Ascending aorta (tissue), 2 donors: ENCODE results near the gene CMPK1. TPM values are rescaled to one million over a fixed set of nuclear protein-coding genes. Genes with fewer than 3 reads are reported as not detected.
"Not testable (repeated sequence)": the region's sequence is repeated elsewhere in the genome, so short reads cannot be mapped to it uniquely, and the experiment has no call there.

Experiments used
- DNase-seq, 2 donors: peaks; one replicate each; pipeline ENCODE4 v3.0.0-alpha.2; 2019; ENCODE audit warnings: low spot score in 2 of 2
- H3K27ac ChIP-seq, 2 donors: fragments of 200-600 bp; sonication (generic); one replicate each; pipeline ENCODE4 v1.5.1; 2016 to 2017; ENCODE audit warnings: mild to moderate bottlenecking in 1 of 2
- H3K27me3 ChIP-seq: fragments of 200-600 bp; sonication (generic); one replicate; pipeline ENCODE4 v1.5.1; 2017
- H3K36me3 ChIP-seq, 2 donors: fragments of 200-600 bp; sonication (generic); one replicate each; pipeline ENCODE4 v1.5.1; 2016
- H3K4me1 ChIP-seq, 2 donors: fragments of 200-600 bp; sonication (generic); one replicate each; pipeline ENCODE4 v1.5.1; 2016 to 2017; ENCODE audit warnings: mild to moderate bottlenecking in 1 of 2
- H3K4me3 ChIP-seq, 2 donors: fragments of 200-600 bp; sonication (generic); one replicate each; pipeline ENCODE4 v1.5.1; 2016 to 2017; ENCODE audit warnings: mild to moderate bottlenecking in 1 of 2
- H3K9me3 ChIP-seq, 2 donors: fragments of 200-600 bp; sonication (generic); one replicate each; pipeline ENCODE4 v1.5.1; 2016
- intact Hi-C: fragments of 100-400 bp; cut with DNase I; formaldehyde crosslinking; loops from one replicate; pipeline ENCODE4 v1.15.1; 2023
- total RNA-seq: library from RNA; depleted of rRNA; stranded (reverse); fragments of >200 nt; gene quantifications from one replicate; pipeline ENCODE4 v1.1.0, GENCODE V29; 2016
- TF ChIP-seq, protein P1 (sequence below), 3 experiments: fragments of 200-600 bp in 2 of 3; fragments of 450-650 bp in 1 of 3; sonication (generic) in 2 of 3; IDR thresholded peaks; one replicate each; pipeline ENCODE4 v1.5.1; 2016 to 2019; ENCODE audit warnings: antibody characterized with exemption in 3 of 3, mild to moderate bottlenecking in 1 of 3, moderate library complexity in 1 of 3

CMPK1 gene, protein sequence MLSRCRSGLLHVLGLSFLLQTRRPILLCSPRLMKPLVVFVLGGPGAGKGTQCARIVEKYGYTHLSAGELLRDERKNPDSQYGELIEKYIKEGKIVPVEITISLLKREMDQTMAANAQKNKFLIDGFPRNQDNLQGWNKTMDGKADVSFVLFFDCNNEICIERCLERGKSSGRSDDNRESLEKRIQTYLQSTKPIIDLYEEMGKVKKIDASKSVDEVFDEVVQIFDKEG
- total RNA-seq = 52.5 TPM

DNA sequence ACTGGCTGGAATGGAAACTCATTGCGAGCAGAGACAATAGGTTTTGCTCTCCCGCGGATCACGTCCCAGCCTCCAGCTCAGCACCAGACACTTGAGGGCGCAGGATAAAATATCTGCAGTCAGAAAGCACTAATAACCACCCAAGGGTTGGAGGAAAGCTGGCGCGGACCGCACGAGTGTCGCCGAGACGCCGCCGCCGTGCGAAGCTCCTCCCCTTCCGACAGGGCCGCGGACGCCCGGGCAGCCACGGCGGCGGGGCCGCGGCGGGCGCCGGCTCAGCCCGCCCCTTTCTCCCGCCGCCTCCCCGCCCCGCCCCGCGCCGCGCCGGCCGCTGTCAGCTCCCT is at the start of gene CMPK1:
Gene CMPK1 (plus strand): TSS at position 213 of the 344 bp plus-strand sequence. CDS start 156 bp downstream, outside the sequence.
- intact Hi-C loops = loop anchor here (5.0 to 10.0 kb wide), 4 partner anchors 104 to 719 kb away; partner anchors contain the start of genes CYP4X1, FOXD2, MOB3C and PDZK1IP1
- Histone ChIP-seq H3K9me3 (no peaks in the 10 kb centered on the region), H3K27me3 (no peaks in the 10 kb centered on the region), H3K27ac (peak within 1 kb of the TSS; percentile 99 to 100), H3K4me1 (peaks cover 14 to 19% of the 10 kb centered on the region in 2 donors), H3K4me3 (peak within 1 kb of the TSS; percentile 93 to 100), H3K36me3 (no peaks in the 10 kb centered on the region)
- TF ChIP-seq, protein P1, sequence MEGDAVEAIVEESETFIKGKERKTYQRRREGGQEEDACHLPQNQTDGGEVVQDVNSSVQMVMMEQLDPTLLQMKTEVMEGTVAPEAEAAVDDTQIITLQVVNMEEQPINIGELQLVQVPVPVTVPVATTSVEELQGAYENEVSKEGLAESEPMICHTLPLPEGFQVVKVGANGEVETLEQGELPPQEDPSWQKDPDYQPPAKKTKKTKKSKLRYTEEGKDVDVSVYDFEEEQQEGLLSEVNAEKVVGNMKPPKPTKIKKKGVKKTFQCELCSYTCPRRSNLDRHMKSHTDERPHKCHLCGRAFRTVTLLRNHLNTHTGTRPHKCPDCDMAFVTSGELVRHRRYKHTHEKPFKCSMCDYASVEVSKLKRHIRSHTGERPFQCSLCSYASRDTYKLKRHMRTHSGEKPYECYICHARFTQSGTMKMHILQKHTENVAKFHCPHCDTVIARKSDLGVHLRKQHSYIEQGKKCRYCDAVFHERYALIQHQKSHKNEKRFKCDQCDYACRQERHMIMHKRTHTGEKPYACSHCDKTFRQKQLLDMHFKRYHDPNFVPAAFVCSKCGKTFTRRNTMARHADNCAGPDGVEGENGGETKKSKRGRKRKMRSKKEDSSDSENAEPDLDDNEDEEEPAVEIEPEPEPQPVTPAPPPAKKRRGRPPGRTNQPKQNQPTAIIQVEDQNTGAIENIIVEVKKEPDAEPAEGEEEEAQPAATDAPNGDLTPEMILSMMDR (IDR thresholded peaks at IDR 0.05) = no peak
- DNase-seq = peak in 1 of 2 donors; percentile 89

DNA sequence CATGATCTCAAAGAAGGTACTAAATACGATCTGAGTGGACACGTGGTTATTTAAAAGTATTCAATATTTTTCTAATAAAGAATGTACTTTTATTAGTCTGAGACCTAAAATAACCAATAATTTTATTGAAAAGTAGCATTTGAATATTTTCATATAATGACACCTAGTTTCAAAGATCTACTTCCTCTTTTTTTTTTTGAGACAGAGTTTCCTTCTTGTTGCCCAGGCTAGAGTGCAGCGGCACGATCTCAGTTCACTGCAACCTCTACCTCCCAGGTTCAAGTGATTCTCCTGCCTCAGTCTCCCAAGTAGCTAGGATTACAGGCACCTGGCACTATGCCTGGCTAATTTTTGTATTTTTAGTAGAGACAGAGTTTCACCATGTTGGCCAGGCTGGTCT is 45.5 kb upstream of the CMPK1 start:
- intact Hi-C loops, H3K9me3 ChIP-seq, DNase-seq, H3K27ac ChIP-seq, H3K4me1 ChIP-seq, H3K4me3 ChIP-seq, H3K27me3 ChIP-seq, H3K36me3 ChIP-seq: not testable (repeated sequence)

DNA sequence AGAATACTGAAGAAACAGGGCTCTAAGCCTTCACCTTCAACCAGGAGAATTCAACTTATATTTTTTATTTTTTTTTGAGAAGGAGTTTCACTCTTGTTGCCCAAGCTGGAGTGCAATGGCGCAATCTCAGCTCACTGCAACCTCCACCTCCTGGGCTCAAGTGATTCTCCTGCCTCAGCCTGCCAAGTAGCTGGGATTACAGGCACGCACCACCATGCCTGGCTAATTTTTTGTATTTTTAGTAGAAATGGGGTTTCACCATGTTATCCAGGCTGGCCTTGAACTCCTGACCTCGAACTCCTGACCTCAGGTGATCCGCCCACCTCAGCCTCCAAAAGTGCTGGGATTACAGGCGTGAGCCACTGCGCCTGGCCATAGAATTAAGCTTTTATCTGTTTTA is 38.7 kb upstream of the CMPK1 start:
- H3K27ac ChIP-seq, H3K4me1 ChIP-seq, H3K4me3 ChIP-seq, intact Hi-C loops, H3K9me3 ChIP-seq, H3K27me3 ChIP-seq, DNase-seq, H3K36me3 ChIP-seq: not testable (repeated sequence)

DNA sequence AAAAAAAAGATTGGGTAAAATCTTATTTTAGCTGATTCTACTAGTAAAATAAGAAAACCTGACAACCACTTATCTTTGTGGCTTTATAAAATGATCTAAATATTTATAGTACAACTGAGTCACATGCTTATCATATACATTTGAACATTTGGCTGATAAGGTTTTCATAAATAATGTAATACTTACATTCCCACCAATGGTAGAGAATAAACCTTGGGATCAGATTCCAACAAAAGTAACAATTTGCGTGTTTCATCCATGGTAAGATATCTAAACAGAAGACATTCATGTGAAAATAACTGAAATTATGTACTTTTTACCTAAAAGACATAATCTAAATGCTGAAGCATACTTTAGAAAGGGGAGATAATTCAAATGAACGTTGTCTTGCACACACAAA is 38.0 kb upstream of the CMPK1 start:
- DNase-seq = no peak
- TF ChIP-seq, protein P1 (IDR thresholded peaks at IDR 0.05) = no peak

DNA sequence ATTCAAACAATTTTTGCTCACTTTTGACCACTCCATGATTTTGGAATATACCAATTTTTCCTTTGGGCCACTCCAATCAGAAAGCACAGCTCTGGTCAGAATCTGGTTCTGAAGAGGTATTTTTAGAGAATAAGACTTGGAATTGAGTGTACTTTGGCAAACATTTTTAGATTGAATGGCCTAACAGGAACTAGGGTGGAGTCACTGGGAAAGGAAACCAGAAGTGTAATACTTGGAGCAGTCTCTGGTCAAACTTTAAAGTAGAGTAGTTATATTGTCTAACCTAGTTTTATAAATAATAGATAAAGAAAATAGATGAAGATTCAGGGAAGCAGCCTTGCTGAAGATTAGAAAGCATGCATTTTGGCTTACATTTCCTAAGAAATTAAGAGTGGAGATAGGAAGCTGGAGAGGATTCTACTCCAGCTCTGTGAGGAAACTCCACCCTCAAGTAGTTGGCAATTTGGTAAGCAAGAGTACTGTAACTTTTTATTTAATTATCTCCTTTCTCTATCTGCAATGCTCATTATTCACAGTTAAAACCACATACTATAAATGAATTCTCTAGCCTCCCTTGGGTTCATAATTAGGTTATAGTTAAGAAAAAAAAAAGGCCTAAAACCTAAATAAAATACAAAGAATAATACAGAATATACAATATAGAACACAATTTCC is 35.4 kb upstream of the CMPK1 start:
- TF ChIP-seq, protein P1 (IDR thresholded peaks at IDR 0.05) = no peak
- H3K4me1 ChIP-seq = peaks cover 0 to 8% of the 10 kb centered on the region in 2 donors
- no peaks in the 10 kb centered on the region for H3K36me3 ChIP-seq
- no peak for DNase-seq
- no peak overlapping the region for H3K4me3 ChIP-seq
- peak overlapping the region; percentile 38 to 42 for H3K27ac ChIP-seq
- H3K27me3 ChIP-seq = no peaks in the 10 kb centered on the region
- intact Hi-C loops = no loop called here
- H3K9me3 ChIP-seq = no peaks in the 10 kb centered on the region

More for the DNA sequence above, 38.0 kb upstream of the CMPK1 start:
- H3K36me3 ChIP-seq = no peaks in the 10 kb centered on the region
- intact Hi-C loops = no loop called here
- H3K4me1 ChIP-seq = peaks cover 0 to 8% of the 10 kb centered on the region in 2 donors
- no peaks in the 10 kb centered on the region for H3K9me3 ChIP-seq
- no peak overlapping the region for H3K4me3 ChIP-seq
- no peak overlapping the region for H3K27ac ChIP-seq
- no peaks in the 10 kb centered on the region for H3K27me3 ChIP-seq

DNA sequence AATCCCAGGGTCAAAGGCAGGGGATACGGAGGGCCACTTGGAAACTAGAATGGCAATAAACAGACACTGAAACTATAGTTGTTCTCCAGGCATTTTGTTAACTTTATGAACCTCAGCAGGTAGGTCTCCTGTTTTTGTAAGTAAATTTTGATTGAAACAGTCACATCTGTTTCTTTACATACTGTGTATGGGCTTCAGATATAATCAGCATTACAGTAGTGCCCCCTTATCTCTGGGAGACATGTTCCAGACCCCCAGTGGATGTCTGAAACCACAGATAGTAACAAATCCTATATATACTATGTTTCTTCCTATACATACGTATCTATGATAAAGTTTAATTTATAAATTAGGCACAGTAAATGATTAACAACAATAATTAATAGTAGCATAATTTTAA is 31.1 kb upstream of the CMPK1 start:
- H3K27me3 ChIP-seq = no peaks in the 10 kb centered on the region
- no peak for DNase-seq

More for the DNA sequence above, 31.1 kb upstream of the CMPK1 start:
- Histone ChIP-seq H3K27ac (no peak overlapping the region), H3K36me3 (no peaks in the 10 kb centered on the region), H3K9me3 (no peaks in the 10 kb centered on the region), H3K4me1 (peaks cover 0 to 7% of the 10 kb centered on the region in 2 donors), H3K4me3 (no peak overlapping the region)
- TF ChIP-seq, protein P1 (IDR thresholded peaks at IDR 0.05) = no peak
- intact Hi-C loops = no loop called here
